HG03097 (cell line): ENCODE data around the gene SOX18.
A peak's percentile ranks its signal among the peaks of the same experiment; 100 is the strongest.

Experiments
- ATAC-seq: cut with Tn5 transposase; IDR thresholded peaks from one replicate; pipeline ENCODE4 v1.9.1; 2021; ENCODE audit not compliant: unreplicated experiment, low FRiP score

The SOX18 gene

DNA sequence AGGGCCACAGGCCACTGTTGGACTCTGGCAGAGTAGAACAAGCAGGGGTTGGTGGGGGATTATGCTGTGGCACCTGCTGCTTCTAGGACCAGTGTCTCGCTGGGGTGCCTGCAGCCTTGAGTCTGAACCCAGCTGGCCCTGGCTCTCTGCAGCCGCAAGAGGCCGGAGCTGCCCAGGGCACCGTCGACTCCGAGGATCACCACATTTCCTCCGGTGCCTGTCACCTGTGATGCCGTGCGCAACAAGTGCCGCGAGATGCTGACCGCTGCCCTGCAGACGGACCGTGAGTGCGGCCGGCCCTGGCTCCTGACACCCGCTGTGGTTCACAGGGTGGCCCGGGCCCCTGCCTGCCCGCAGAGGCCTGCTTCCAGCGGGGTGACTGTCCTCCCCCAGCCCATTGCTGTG lies 19.8 kb upstream of the SOX18 start:
- ATAC-seq: no peak

DNA sequence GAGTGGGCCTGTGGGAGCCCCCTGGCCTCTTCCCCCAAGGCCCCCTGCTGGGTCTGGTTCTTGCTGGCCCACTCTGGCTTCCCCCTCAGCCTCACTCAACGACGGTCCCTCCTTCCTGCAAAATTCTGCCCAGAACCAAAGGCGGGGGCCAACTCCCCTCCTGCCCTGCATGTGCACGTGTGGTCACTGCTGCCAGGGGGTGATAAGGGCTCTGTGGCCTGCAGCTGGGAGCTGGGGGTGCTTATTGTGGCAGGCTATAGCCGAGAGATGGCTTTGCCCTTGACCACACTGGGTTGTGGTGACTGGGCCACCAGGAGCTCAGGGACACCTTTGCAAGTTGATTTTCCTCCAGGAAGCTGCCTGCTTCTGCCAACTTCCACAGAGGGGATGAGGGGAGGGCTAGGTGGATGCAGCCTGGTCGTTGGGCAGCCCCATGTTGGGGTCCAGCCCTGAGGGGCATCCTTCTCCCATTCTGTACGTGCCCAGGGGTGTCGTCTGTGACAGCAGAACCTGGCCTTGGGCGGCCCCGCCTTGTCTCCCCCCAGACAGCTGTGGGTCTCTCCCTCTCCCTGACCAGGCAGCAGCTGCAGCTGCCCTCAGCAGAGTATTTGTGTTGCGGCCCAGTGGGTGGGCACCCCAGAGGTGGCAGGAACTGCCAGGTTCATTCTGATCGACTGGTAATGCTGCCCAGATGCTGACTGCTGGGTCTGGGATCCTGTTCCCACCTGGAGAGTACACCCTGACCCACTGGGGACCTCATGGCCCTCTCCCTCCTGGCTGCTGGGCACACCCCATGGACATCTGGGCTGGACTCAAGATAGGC lies 19.2 kb upstream of the SOX18 start:
- ATAC-seq: no peak

DNA sequence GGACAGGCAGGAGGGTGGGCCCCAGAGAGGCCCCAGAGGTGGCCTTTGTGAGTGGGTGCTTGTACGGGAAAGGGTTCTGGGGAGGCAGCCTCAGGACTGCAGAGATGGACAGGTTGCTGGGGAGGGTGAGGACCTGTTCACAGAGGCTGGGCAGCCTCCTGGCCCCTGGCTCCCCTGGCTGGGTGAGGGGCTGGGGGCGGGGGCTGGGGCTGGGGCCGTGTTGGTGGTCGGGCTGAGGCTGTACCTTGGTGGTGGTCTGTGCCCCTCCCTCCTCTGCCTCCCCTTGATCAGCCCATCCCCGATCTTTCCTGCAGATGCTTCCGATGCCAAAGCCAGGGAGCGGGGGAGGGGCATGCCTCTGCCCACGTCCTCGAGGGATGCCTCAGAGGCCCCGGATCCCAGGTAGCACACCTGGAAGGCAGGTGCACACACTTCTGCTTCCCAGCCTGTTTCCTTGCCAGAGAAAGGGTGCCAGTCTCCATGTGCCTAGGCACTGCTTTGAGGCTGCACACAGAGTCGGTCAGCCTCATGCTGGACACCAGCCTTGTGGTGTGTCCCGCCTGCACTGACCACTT lies 18.4 kb upstream of the SOX18 start:
- no peak for ATAC-seq

GRCh38 chr20:64067005-64067632 lies 17.7 kb upstream of the SOX18 start:
- ATAC-seq: no peak

- ATAC-seq: peak; percentile 42
These were observed 16.5 kb upstream of the SOX18 start for GRCh38 chr20:64065974-64066343.

GRCh38 chr20:64065062-64065973 lies 15.9 kb upstream of the SOX18 start:
- ATAC-seq: no peak

GRCh38 chr20:64064145-64064698 lies 14.8 kb upstream of the SOX18 start:
- ATAC-seq: no peak

DNA sequence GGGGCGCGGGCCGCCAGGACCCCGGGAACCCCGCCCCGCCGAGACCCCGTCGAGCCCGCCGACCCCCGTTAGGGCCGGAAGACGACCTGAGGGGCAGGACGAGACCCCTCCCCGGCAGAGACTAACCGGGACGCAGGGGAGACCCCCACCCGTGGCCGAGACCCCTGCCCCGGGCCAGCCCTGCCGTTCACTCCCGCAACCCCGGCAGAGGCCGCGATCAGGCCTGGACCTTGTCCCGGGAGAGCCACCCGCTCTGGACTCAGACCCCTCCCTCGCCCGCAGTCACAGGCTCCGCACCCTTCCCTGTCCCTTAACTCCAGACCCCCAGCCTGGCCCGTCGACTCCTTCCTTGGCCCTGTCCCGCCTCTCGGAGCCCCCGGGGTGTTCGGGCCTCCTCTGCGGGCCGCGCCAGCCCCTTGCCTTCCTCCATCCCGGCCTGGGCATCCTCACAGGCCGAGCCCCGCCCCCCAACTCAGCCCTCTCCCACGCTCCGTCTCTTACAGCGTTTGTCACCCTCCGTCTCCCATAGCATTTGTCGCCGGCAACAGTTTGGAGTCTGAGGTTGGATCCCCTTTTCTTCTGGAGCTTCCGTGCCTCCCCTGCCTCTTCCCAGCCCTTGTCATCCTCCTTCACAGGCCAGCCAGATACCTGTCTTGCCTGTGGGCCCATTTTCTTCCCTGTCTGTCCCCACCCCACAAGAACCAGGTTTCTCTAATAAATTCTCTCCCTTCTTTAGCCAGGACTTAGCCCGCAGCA lies 14.1 kb upstream of the SOX18 start:
- no peak for ATAC-seq

DNA sequence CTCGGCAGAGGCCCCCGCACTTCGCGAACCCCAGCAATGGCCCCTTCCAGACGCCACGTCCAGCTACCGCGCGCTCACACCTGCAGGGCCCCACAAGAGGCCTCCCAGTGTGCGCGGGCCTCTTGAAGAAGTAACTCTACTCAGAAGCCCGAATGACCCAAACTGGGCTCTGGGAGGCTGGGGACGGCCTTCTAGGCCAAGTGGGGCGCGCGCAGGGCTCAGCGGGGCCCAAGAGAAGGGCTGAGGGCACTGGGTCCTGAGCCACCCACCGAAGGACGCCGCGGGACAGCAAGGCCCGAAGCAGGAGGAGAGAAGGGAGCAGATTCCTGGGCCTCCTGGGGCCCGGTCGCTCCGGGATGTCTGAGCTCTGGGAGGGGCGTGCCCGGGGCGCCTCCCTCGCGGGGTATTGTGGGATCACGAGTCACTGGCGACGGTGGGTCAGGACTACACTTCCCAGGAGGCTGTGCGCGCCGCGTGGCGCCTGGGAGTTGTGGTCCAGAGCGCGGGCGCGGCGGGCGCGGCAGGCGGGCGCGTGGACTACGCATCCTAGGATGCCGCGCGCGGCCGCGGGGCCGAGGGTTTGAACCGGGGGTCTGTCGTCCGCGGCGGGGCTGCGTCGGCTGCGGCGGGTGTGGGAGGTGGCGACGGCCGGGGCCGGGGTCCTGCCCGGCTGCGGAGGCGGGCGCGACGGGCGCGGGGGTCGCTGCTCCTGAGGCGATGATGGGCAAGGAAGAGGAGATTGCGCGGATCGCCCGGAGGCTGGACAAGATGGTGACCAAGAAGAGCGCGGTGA lies 13.4 kb upstream of the SOX18 start, which contains the start of gene TCEA2:
Gene TCEA2, plus strand, starts transcription at position 603 of the 793 bp plus-strand sequence. Its CDS starts 115 bp downstream, at position 718.
- peak; percentile 58 for ATAC-seq

DNA sequence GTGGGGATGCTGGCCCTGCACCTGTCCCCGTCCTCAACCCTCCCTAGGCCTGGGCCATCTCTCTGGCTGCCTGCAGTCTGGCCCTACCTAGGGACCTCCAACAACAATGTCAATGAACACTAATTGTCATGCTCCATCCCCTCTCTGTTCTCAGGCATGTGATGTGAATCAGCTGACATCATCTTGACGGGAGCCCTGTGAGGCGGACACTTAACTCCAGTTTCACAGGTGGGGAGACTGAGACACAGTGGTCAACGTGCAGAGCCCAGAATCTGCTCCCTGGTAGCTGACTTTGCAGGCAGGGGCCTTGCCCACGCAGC lies 12.8 kb upstream of the SOX18 start:
- no peak for ATAC-seq

GRCh38 chr20:64058536-64058935 lies 9.1 kb upstream of the SOX18 start:
- ATAC-seq: no peak

GRCh38 chr20:64057628-64058498 lies 8.4 kb upstream of the SOX18 start:
- ATAC-seq: no peak

GRCh38 chr20:64056889-64057627 lies 7.6 kb upstream of the SOX18 start:
- ATAC-seq: no peak

DNA sequence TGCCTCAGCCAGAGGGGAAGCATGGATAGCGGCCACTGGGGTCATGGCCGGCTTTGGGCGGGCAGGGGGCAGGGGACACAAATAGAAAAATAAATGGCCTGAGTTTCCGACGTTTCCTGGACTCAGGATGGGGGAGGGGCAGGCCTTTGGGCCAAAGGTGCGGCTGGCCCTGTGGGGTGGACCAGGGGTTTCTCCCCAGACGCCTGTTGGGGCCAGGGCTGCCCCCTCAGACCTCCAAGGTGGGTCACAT lies 7.1 kb upstream of the SOX18 start:
- no peak for ATAC-seq

DNA sequence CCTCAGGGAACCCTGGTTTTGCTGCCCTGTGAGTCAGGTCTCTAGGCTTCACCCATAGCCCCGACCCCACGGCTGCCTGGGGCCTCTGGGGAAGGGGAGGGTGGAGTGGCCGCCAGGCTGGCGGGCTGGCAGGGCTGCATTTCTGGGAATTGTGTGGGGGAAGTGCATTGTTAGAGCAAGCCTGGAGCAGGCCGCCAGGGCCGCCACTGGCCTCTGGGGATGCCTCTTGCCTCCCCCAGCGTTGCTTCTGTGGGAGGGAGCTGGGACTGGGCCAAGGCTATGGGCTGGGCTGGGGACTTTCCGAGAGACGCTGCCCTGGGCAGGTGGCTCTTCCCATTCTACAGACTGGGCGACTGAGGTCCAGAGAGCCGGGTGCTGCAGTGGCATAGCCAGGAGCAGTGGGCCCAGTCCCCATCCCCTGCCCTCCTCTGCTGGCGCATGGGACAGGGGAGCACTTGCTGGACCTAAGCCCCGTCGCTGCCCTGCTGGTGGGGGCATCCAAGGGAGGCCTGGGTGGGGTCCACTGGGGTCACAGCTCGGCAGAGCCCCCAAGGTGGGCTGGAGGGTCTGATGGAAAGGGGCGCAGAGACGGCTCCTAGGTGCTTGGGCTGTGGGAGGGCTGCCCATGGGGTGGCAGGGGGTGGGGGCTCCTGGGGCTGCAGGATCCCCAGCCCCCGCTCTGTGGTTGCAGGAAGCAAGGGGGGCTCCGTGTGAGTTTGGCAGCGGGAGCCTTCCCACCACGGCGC lies 6.6 kb upstream of the SOX18 start:
- no peak for ATAC-seq

- ATAC-seq: no peak
These were observed 6.0 kb upstream of the SOX18 start for GRCh38 chr20:64055396-64055892.
